ENCODE measurements around the gene STOML1. TPM values are rescaled to one million over a fixed set of nuclear protein-coding genes. Genes with fewer than 3 reads are reported as not detected.

STOML1 gene
- total and polyA plus RNA-seq, 10 of the 15 experiments (the other 5 are each of a cell fraction or from before 2014, with no cell fraction given): 0.14 to 13.6 (median 8.3) TPM

- TF ChIP-seq, protein P1, sequence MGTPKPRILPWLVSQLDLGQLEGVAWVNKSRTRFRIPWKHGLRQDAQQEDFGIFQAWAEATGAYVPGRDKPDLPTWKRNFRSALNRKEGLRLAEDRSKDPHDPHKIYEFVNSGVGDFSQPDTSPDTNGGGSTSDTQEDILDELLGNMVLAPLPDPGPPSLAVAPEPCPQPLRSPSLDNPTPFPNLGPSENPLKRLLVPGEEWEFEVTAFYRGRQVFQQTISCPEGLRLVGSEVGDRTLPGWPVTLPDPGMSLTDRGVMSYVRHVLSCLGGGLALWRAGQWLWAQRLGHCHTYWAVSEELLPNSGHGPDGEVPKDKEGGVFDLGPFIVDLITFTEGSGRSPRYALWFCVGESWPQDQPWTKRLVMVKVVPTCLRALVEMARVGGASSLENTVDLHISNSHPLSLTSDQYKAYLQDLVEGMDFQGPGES (IDR thresholded peaks at IDR 0.05): no peak
- TF ChIP-seq STAT3 (IDR thresholded peaks at IDR 0.05; ENCODE audit: low read depth, low read length) (no peak), EED (IDR thresholded peaks at IDR 0.05; ENCODE audit: low read depth) (no peak), RELA (IDR thresholded peaks at IDR 0.05; ENCODE audit: borderline replicate concordance, partially characterized antibody) (no peak), MYB (IDR thresholded peaks at IDR 0.05; ENCODE audit: borderline replicate concordance, low read depth, low read length) (no peak), CHD4 (IDR thresholded peaks at IDR 0.05) (no peak)
- TF ChIP-seq, protein P2, sequence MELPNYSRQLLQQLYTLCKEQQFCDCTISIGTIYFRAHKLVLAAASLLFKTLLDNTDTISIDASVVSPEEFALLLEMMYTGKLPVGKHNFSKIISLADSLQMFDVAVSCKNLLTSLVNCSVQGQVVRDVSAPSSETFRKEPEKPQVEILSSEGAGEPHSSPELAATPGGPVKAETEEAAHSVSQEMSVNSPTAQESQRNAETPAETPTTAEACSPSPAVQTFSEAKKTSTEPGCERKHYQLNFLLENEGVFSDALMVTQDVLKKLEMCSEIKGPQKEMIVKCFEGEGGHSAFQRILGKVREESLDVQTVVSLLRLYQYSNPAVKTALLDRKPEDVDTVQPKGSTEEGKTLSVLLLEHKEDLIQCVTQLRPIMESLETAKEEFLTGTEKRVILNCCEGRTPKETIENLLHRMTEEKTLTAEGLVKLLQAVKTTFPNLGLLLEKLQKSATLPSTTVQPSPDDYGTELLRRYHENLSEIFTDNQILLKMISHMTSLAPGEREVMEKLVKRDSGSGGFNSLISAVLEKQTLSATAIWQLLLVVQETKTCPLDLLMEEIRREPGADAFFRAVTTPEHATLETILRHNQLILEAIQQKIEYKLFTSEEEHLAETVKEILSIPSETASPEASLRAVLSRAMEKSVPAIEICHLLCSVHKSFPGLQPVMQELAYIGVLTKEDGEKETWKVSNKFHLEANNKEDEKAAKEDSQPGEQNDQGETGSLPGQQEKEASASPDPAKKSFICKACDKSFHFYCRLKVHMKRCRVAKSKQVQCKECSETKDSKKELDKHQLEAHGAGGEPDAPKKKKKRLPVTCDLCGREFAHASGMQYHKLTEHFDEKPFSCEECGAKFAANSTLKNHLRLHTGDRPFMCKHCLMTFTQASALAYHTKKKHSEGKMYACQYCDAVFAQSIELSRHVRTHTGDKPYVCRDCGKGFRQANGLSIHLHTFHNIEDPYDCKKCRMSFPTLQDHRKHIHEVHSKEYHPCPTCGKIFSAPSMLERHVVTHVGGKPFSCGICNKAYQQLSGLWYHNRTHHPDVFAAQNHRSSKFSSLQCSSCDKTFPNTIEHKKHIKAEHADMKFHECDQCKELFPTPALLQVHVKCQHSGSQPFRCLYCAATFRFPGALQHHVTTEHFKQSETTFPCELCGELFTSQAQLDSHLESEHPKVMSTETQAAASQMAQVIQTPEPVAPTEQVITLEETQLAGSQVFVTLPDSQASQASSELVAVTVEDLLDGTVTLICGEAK (IDR thresholded peaks at IDR 0.05; ENCODE audit: borderline replicate concordance): no peak
Measured at GRCh38 chr15:73944161-73945129, 47.6 kb downstream of the STOML1 start (continued).
